IMR-90 (cell line): ENCODE results near the gene ZNF850. TPM values are rescaled to one million over a fixed set of nuclear protein-coding genes. Genes with fewer than 3 reads are reported as not detected.

ENCODE experiments used
- ATAC-seq: fragments of 200-7000 bp; cut with Tn5 transposase; 2 replicates; pipeline ENCODE4 v1.9.1; 2020; ENCODE audit warnings: low read depth, mild to moderate bottlenecking, moderate library complexity
- BruUV-seq: library from RNA; stranded (reverse); fragments of 400-500 nt; replicated peaks from 2 replicates; lab custom pipeline; 2021; lab: Mats Ljungman, UMichigan
- CTCF ChIA-PET: fragments of 300-600 bp; formaldehyde crosslinking; extraction: SDS; loops from one replicate; lab custom pipeline; 2021; ENCODE audit warnings: antibody characterized with exemption; lab: Yijun Ruan, JAX
- POLR2A ChIA-PET: fragments of 300-600 bp; sonication (Branson Sonifier 250); formaldehyde crosslinking; loops from one replicate; lab custom pipeline; 2022; ENCODE audit warnings: antibody characterized with exemption; ENCODE audit not compliant: unreplicated experiment; lab: Charles Lee
- DNase-seq: peaks from one replicate; pipeline ENCODE4 v3.0.0; 2013
- H2AFZ ChIP-seq: replicated peaks from 2 replicates; pipeline ENCODE3; 2013; ENCODE audit warnings: low read length, mild to moderate bottlenecking; ENCODE audit not compliant: poor library complexity
- H2AK5ac ChIP-seq: 2 replicates; pipeline ENCODE4 v1.6.1; 2013; ENCODE audit warnings: low read depth, low read length, inconsistent platforms
- H2AK9ac ChIP-seq: replicated peaks from 2 replicates; pipeline ENCODE3; 2013; ENCODE audit warnings: mild to moderate bottlenecking, low read depth, low read length, moderate library complexity; ENCODE audit not compliant: poor library complexity
- H2BK120ac ChIP-seq: 2 replicates; pipeline ENCODE4 v1.6.1; 2013; ENCODE audit warnings: low read depth, low read length, inconsistent platforms
- H2BK15ac ChIP-seq: 3 replicates; pipeline ENCODE4 v1.6.1; 2013; ENCODE audit warnings: low read depth, low read length, inconsistent platforms
- H2BK20ac ChIP-seq: 2 replicates; pipeline ENCODE4 v1.6.1; 2013; ENCODE audit warnings: low read depth, mild to moderate bottlenecking, inconsistent platforms, low read length, moderate library complexity
- H2BK5ac ChIP-seq: 2 replicates; pipeline ENCODE4 v1.6.1; 2013; ENCODE audit warnings: mild to moderate bottlenecking, low read depth, low read length, inconsistent platforms; ENCODE audit not compliant: poor library complexity, severe bottlenecking
- H3K14ac ChIP-seq: replicated peaks from 2 replicates; pipeline ENCODE4 v1.6.1; 2013; ENCODE audit warnings: low read depth, low read length, inconsistent platforms
- H3K18ac ChIP-seq: 2 replicates; pipeline ENCODE4 v1.6.1; 2013; ENCODE audit warnings: low read depth, low read length, control low read depth
- H3K23ac ChIP-seq: 2 replicates; pipeline ENCODE4 v1.6.1; 2013; ENCODE audit warnings: low read depth, low read length, inconsistent platforms
- H3K27ac ChIP-seq: 2 replicates; pipeline ENCODE4 v1.5.1; 2013; ENCODE audit warnings: mild to moderate bottlenecking, control low read depth, low read length; ENCODE audit not compliant: insufficient read depth
- H3K27me3 ChIP-seq: 2 replicates; pipeline ENCODE4 v1.6.1; 2013; ENCODE audit warnings: low read length; ENCODE audit not compliant: control insufficient read depth, insufficient read depth
- H3K36me3 ChIP-seq: 2 replicates; pipeline ENCODE4 v1.6.1; 2013; ENCODE audit warnings: low read length, mixed read lengths; ENCODE audit not compliant: control insufficient read depth, insufficient read depth
- H3K4ac ChIP-seq: 2 replicates; pipeline ENCODE4 v1.6.1; 2013; ENCODE audit warnings: low read depth, low read length, inconsistent platforms
- H3K4me1 ChIP-seq: 2 replicates; pipeline ENCODE4 v1.6.1; 2013; ENCODE audit warnings: low read length, mixed read lengths; ENCODE audit not compliant: control insufficient read depth, insufficient read depth
- H3K4me2 ChIP-seq: 2 replicates; pipeline ENCODE4 v1.6.1; 2013; ENCODE audit warnings: low read depth, mild to moderate bottlenecking, control low read depth, low read length, moderate library complexity
- H3K4me3 ChIP-seq: 2 replicates; pipeline ENCODE4 v1.5.1; 2013; ENCODE audit warnings: low read depth, mild to moderate bottlenecking, control low read depth, low read length, moderate library complexity; ENCODE audit not compliant: insufficient read depth
- H3K56ac ChIP-seq: 2 replicates; pipeline ENCODE4 v1.6.1; 2013; ENCODE audit warnings: low read length, inconsistent platforms; ENCODE audit not compliant: insufficient read depth; ENCODE audit errors: extremely low read depth
- H3K79me1 ChIP-seq, 2 experiments: 2 replicates each; pipeline ENCODE4 v1.6.1; 2013; ENCODE audit warnings: low read length in 2 of 2, inconsistent platforms in 1 of 2, low read depth in 1 of 2
- H3K9ac ChIP-seq: 2 replicates; pipeline ENCODE4 v1.6.1; 2013; ENCODE audit warnings: low read depth, low read length, control low read depth
- H3K9me1 ChIP-seq: 2 replicates; pipeline ENCODE4 v1.6.1; 2013; ENCODE audit warnings: low read length, inconsistent platforms; ENCODE audit not compliant: insufficient read depth
- H3K9me3 ChIP-seq: 2 replicates; pipeline ENCODE4 v1.6.1; 2013; ENCODE audit warnings: low read length; ENCODE audit not compliant: control insufficient read depth, insufficient read depth
- H4K20me1 ChIP-seq: 2 replicates; pipeline ENCODE4 v1.6.1; 2013; ENCODE audit warnings: low read length, inconsistent platforms; ENCODE audit not compliant: insufficient read depth
- H4K5ac ChIP-seq: 2 replicates; pipeline ENCODE4 v1.6.1; 2013; ENCODE audit warnings: mild to moderate bottlenecking, low read depth, low read length, control low read depth
- H4K8ac ChIP-seq, 2 experiments: 2 replicates each; pipeline ENCODE4 v1.6.1; 2013; ENCODE audit warnings: low read depth in 2 of 2, low read length in 2 of 2, control low read depth in 1 of 2, inconsistent platforms in 1 of 2
- H4K91ac ChIP-seq: 2 replicates; pipeline ENCODE4 v1.6.1; 2013; ENCODE audit warnings: low read depth, low read length, inconsistent platforms; ENCODE audit not compliant: insufficient read depth
- BHLHE40 ChIP-seq: fragments of 150-350 bp; IDR thresholded peaks from 2 replicates; pipeline ENCODE4 v1.6.1; 2016; ENCODE audit warnings: mild to moderate bottlenecking, low read depth, low read length
- MAFK ChIP-seq: IDR thresholded peaks from 2 replicates; pipeline ENCODE4 v1.6.1; 2012; ENCODE audit warnings: low read depth, low read length, improper control_type of control experiment
- WGBS, 2 experiments: methylation state at CpG; one replicate each; pipeline versions ENCODE4 v1.1.5 to v1.1.7; 2013; ENCODE audit warnings: missing lambda C conversion rate in 2 of 2; ENCODE audit not compliant: insufficient read length in 1 of 2; ENCODE audit errors: extremely low coverage in 2 of 2; 5-methylcytosine and 5-hydroxymethylcytosine counted together
- dilution Hi-C: fragments of 300-500 bp; cut with HindIII; formaldehyde crosslinking; loops from one replicate; pipeline ENCODE4 v1.14.3; 2018; ENCODE audit warnings: low sequenced_read_pairs; ENCODE audit not compliant: unreplicated experiment
- in situ Hi-C: fragments of 300-500 bp; cut with MboI; formaldehyde crosslinking; loops from 3 replicates; pipeline ENCODE4 v1.14.3; 2019; ENCODE audit warnings: low sequenced_read_pairs, inconsistent platforms, mixed read lengths
- intact Hi-C: fragments of 100-400 bp; cut with micrococcal nuclease; formaldehyde crosslinking; loops from 2 replicates; pipeline ENCODE4 v1.10.0; 2022
- polyA plus RNA-seq, 3 experiments: library from polyadenylated mRNA; depleted of rRNA; stranded (reverse); fragments of >200 nt; gene quantifications; 2 replicates each; pipeline ENCODE4 v1.2.3, GENCODE V29; 2012; ENCODE audit warnings: low replicate concordance in 1 of 3
- total RNA-seq: library from RNA; depleted of rRNA; stranded (reverse); fragments of >200 nt; gene quantifications from 2 replicates; pipeline ENCODE4 v1.2.3, GENCODE V29; 2012

ZNF850 gene
- total and polyA plus RNA-seq, 2 of the 4 experiments (the other 2 are of a cell fraction), result 1.1 to 7.2 TPM

- Histone ChIP-seq H2AK9ac (no peak overlapping the region), H3K9me1 (no peaks in the 10 kb centered on the region), H3K27me3 (no peaks in the 10 kb centered on the region), H3K4ac (no peak overlapping the region), H3K9ac (no peak overlapping the region), H3K27ac (no peak overlapping the region), H3K79me1 (peaks cover 0 to 7% of the 10 kb centered on the region in 2 experiments; a peak in 2 of 4 replicates), H3K18ac (no peak overlapping the region), H2BK5ac (no peak overlapping the region), H2AFZ (no peak overlapping the region), H3K9me3 (peaks cover 86% of the 10 kb centered on the region), H3K4me1 (no peaks in the 10 kb centered on the region), H3K14ac (no peak overlapping the region), H2AK5ac (no peak overlapping the region), H4K8ac (no peak overlapping the region), H3K23ac (no peak overlapping the region), H3K4me3 (no peak overlapping the region), H2BK20ac (no peak overlapping the region), H3K4me2 (no peak overlapping the region), H3K36me3 (peaks cover 43% of the 10 kb centered on the region), H2BK120ac (no peak overlapping the region), H2BK15ac (no peak overlapping the region), H3K56ac (no peak overlapping the region), H4K5ac (no peak overlapping the region), H4K20me1 (no peaks in the 10 kb centered on the region), H4K91ac (no peak overlapping the region)
- intact Hi-C loops, result no loop called here
- ChIA-PET CTCF (no interaction called here), POLR2A (no interaction called here)
- ATAC-seq (no peak), DNase-seq (no peak)
- TSS peak; percentile 19 for BruUV-seq
- TF ChIP-seq MAFK (0 out of 2 replicates have a peak, but pooled peaks have one; percentile 0), BHLHE40 (no peak)
- in situ Hi-C loops, result no loop called here
- WGBS, 2 experiments, result no CpG with 5 or more reads among the region's 10 CpGs
- dilution Hi-C loops, result no loop called here
These were observed 24.0 kb downstream of the ZNF850 start for GRCh38 chr19:36748431-36749275.
